Stimulated activated naive CD4-positive, alpha-beta T cell treated with Interleukin-2 at 50 U/mL for 16 hours (primary cell): ENCODE measurements around the gene ATP6V0A4.

Experiments
- DNase-seq: peaks from one replicate; lab custom pipeline; 2025; lab: John Stamatoyannopoulos, UW

Gene ATP6V0A4

GRCh38 chr7:138661069-138661635 is 136.8 kb downstream of the ATP6V0A4 start:
- DNase-seq, result no peak

- DNase-seq, result no peak
Measured at GRCh38 chr7:138658889-138659288, 139.1 kb downstream of the ATP6V0A4 start.

- DNase-seq, result no peak
Measured at GRCh38 chr7:138657854-138658386, 140.1 kb downstream of the ATP6V0A4 start.

- no peak for DNase-seq
Measured at GRCh38 chr7:138656952-138657351, 141.0 kb downstream of the ATP6V0A4 start.
